ENCODE data around the gene ISY1.

The ISY1 gene

DNA sequence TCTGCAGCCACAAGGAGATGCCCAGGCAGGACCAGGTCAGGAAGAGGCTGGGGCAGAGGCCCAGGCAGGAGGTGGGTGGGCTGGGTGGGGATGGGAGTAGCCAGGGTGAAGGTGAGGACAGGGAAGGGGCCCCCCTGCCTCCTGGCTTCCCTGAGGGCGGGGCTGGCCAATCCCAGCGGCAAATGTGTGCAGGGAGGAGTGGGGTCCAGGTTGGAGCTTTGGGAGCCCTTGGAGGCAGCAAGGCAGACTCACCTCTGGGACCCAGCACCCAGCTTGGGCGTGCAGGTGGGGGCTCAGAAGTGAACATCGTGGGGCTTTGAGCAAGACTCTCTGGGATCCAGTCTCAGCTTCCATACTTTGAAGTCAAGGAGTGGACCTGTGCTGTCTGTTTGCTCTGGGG is 75.0 kb downstream of the ISY1 start:
- DNase-seq = no peak

GRCh38 chr3:129085165-129085715 is 75.6 kb downstream of the ISY1 start:
- DNase-seq = no peak

DNA sequence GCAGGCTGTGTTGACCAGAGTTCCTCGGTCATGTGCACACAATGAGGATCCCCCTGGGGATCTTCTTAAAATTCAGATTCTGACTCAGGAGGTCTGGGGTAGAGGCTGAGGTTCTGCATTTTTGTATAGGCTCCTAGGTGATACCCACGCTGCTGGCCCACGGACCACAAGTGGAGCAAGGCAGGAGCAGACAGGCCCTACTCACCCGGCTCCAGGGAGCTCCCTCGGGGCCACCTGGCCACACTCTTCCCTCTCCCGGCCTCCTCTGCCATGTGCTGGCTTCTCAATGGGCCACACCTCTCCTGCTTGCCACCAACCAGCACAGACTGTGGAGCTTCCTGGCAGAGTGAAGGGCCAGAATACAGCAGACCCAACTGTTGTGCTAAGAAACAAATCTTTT is 76.4 kb downstream of the ISY1 start:
- DNase-seq = no peak

- DNase-seq = no peak
These were observed 78.8 kb downstream of the ISY1 start for GRCh38 chr3:129082026-129082425.

GRCh38 chr3:129081503-129081902 is 79.4 kb downstream of the ISY1 start:
- no peak for DNase-seq

DNA sequence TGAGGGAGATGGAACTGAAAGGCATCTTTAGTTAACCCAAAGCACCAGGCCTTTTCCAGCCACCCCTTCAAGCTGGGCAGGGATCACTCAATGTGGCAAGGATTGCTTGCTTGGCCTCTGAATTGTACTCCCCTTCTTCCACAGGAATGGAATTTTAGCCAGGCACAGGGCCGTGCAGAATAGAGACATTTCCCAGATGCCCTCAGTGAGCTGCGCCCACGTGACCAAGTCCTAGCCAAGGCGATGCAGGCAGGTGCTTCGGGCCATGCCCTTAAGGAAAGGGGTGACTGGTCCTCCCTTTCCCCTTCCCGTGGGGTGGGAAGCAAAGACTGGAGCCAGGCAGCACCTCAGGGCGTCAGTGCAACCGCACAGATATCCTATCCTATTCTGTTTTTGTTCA is 82.4 kb downstream of the ISY1 start:
- no peak for DNase-seq
